Pulmonary artery endothelial cell (primary cell): ENCODE results near the gene CDHR4. TPM values are rescaled to one million over a fixed set of nuclear protein-coding genes. Genes with fewer than 3 reads are reported as not detected.
"Not testable (repeated sequence)": the region's sequence is repeated elsewhere in the genome, so short reads cannot be mapped to it uniquely, and the experiment has no call there.

Source experiments
- DNase-seq: peaks from one replicate; pipeline ENCODE4 v3.0.0-alpha.2; 2011; ENCODE audit warnings: low read depth, low spot score
- total RNA-seq: library from RNA; depleted of rRNA; stranded (reverse); fragments of >200 nt; gene quantifications from 2 replicates; pipeline ENCODE4 v1.2.3, GENCODE V29; 2014

CDHR4 gene
- total RNA-seq, 1 donor from 2014 or later: not detected

DNA sequence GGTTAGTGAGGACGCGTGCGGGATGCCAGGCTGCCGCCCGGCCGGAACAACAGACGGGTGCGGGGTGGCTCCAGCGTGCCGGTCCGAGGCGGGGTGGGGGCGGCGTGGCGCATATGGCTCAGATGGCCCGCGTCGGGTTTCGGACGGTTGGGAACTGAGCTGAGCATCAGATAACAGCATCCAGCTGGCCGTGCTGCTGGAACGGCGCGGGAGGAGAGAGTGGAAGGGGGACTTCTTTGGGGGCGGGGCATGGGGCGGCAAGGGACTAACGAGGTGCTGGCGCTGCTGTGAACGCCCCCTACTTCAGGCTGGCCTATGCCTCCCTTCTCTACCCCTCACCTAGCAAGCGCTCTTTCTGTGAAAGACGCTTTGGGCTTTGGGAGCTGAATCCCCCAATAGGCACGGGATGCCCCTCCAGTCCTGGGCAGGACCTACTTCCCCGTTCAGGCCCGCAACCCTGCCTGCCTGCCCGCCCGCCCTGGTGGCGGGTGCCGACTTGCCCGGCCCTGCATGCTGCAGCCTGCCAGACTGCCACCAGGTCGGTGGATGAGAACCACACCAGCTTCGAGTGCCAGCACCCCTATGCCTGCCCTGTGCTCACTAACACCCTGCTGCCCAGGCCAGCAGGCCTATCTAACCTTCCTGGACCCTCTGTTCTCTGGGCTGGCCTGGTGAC, 3.9 kb upstream of the CDHR4 start:
- no peak for DNase-seq

GRCh38 chr3:49802719-49803464, 3.2 kb upstream of the CDHR4 start, which contains the start of gene INKA1:
Gene INKA1, plus strand, starts transcription at chr3:49803261. Its CDS starts 132 bp downstream, at chr3:49803393.
- DNase-seq: no peak

GRCh38 chr3:49801160-49801559, 1.5 kb upstream of the CDHR4 start:
- no peak for DNase-seq

DNA sequence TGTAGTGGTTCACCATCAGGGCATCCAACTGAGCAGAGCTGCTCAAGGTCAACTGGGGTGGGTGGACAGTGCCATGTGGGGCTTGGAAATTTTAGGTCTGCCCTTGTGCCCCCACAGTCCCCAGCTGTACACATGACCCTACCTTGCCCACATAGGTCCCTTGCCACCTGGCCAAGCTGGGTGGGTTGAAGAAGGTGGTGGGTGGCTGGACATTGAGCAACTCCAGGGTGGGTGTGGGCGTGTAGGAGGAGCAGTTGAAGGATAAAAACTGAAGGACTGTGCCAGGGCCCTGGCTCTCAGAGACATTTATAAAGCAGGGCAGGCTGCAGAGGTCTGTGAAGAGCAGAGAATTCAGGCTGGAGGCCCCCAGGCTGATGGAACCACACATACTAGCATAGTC, 568 bp downstream of the CDHR4 start:
- no peak for DNase-seq

- DNase-seq: no peak
Observed at GRCh38 chr3:49794926-49795905, 4.5 kb downstream of the CDHR4 start.

- no peak for DNase-seq
Observed at GRCh38 chr3:49794431-49794830, 5.2 kb downstream of the CDHR4 start.

GRCh38 chr3:49793486-49794085, 6.1 kb downstream of the CDHR4 start:
- no peak for DNase-seq

GRCh38 chr3:49792371-49793150, 7.1 kb downstream of the CDHR4 start:
- DNase-seq: no peak

DNA sequence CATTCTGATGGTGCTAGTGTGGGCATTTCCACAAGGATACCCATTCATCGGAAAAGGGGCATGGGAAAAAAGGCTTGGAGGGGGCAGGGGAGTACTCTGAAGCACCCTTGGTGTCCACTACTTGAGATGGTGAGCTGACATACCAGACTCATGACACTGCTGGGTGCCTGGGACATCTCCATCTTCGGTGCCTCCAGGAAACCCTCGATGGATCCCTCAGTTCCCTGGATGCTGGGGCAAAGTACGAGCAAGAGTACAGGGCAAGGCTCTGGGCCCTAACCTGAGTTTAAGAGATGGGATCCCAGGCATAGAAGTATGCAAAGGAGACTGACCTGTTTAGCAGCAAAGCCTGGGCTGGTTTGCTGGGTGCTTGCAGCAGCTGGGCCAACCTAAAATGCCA, 8.1 kb downstream of the CDHR4 start:
- no peak for DNase-seq

DNA sequence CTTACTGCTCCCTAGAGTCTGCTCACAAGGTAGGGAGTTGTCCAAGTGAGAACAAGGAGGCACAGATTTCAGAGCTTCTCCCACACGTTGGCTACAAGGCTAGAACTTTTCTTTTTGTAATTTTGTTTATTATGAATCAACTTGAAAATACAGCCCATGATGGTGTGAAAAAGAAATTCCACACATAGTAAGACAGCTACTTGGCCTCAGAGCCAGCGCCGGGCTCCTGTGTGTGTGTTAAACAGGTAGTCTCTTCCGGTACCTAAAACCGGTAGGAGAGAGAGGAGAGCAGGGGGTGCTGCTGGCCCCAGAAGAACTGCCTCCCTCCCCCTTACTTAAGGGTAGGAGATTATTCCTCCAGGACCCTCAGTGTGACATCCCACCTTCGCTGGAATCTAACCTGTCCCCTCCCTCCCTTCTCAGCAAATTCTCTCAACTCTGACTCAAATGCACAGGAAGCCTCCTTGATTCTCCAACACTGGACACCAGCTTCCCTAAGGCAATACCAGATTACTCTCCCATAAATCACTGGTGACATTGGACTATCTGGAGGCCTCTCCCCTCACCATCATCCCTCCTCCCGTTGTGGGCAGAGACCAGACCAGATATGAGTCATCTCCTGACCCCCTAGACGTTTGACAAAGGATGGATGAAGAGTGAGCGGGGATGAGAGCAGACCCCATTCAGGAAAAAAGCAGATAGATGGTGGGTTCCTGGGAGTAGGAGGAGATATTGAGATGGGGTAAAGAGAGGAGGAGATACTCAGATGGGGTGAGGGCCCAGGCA, 8.9 kb downstream of the CDHR4 start:
- DNase-seq: no peak

GRCh38 chr3:49788056-49788455, 11.6 kb downstream of the CDHR4 start:
- DNase-seq: no peak

- DNase-seq: no peak
Observed at GRCh38 chr3:49787536-49787935, 12.1 kb downstream of the CDHR4 start.

GRCh38 chr3:49787182-49787464, 12.6 kb downstream of the CDHR4 start:
- no peak for DNase-seq

DNA sequence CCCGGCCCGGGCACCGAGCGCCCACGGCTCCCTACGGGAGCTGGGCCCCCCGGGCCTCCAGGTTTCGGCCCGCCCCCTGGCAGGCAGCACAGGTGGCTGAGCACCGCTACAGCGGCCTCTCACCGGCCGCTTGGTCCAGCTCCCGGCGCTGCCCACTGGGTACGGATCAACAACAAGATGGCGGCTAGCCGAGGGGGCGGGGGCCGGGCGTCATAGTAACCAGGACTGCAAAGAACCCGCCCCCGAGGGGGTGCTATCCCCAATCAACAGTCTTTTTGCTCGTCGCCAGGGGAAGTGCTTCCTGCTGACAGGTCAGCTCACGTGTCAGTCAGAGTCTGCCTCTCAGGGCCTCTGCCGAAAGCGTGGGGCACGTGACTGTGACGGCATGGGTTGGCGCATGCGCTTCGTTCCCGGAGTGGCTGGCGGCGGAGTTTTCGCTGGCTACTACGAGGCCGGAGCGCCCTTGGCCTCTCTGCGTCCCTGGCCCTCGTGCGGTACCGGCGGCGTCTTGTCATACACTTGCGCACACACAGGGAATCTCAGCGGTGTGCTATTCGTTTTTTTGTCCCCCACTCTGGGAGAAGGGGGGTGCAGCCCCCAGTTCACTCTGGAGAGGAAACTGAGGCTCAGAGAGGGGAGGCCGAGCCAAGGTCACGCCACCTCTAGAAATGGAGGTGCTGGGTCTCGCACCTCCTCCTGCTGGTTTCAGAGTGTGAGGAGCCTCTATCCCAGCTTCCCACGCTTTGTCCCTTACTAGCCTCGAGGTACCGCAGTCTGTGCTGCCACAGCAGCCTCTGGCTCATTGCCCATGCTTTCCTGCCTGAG, 13.1 kb downstream of the CDHR4 start, which contains the start of gene IP6K1:
IP6K1 (minus strand) TSS at position 186 of the 825 bp plus-strand sequence. CDS start 38,502 bp downstream, outside the sequence.
- peak; percentile 100 for DNase-seq

GRCh38 chr3:49785565-49786356, 13.9 kb downstream of the CDHR4 start:
- no peak for DNase-seq

DNA sequence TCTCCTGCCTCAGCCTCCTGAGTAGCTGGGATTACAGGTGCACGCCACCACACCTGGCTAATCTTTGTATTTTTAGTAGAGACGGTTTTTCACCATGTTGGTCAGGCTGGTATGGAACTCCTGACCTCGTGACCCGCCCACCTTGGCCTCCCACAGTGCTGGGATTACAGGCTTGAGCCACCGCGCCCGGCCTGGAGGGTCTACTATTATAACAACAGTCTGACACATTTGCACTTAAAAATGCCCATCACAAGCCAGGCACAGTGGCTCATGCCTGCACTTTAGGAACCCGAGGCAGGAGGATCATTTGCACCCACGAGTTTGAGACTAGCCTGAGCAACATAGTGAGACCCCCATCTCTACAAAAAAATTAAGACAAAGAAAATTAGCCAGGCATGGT, 17.4 kb downstream of the CDHR4 start:
- DNase-seq: not testable (repeated sequence)

DNA sequence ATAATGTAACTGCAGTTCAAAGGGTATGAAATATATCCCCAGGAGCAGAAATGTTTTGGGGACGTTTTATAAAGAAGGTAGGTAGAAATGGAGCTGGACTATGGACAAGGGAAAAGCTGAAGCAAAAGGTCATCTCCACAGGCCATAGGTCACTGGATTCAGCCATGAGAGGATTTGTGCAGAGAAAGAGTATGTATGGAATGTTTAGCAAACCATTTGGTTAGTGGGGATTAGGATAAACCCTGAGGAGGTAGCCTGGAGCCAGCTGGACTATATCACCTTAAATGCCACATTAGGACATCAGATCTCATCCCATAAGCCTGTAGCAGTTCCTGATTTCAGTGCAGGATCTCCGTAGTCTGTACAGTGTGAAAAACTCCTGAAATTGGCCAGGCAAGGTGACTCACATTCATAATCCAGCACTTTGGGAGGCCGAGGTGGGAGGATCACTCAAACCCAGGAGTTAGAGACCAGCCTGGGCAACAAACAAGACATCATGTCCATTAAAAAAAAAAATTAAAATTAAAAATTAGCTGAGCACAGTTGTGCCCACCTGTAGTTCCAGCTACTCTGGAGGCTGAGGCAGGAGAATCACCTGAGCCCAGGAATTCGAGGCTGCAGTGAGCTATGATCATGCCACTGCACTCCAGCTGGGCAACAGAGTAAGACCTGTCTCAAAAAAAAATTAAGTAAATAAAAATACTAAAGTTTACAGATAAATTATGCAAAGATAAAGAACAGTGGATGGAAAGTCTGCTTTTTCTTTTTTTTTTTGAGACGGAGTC, 18.1 kb downstream of the CDHR4 start:
- no peak for DNase-seq
